GM21786 (cell line): ENCODE results near the gene TTLL12.
"Not testable (repeated sequence)": the region's sequence is repeated elsewhere in the genome, so short reads cannot be mapped to it uniquely, and the experiment has no call there.

Source experiments
- ATAC-seq: cut with Tn5 transposase; IDR thresholded peaks from one replicate; pipeline ENCODE4 v1.9.1; 2021; ENCODE audit not compliant: unreplicated experiment

Gene TTLL12

DNA sequence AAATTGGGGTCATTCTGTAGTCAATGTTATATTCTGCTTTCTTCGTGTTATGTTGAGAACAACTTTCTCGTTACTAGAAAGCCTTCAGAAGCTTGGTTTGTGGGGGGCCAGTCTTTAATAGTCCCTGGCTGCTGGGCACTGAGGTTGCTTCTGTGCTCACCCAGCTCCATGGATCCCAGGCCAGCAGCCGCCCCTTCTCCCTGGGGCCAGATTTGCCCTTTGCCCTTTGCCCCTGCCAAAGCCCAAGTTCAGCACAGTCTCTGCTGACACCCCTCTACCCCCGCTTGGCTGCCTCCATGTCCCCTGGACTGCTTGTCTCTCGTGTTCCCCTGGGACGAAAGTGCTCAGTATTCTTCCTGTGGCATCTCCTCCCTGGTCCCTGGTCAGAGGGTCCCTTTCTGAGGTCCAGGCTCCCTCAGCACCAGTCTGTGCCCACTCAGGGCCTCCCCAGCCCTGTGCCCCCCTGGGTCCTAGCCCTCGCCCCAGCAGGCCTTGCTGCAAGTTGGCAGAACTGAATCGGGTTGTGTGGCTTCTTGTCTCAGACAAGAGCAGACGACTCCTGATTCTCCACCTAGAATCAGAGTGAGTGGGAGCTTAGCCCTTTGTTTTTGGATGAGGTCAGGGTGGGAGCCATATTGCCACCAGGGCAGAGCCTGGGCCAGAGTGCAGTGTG, 28.9 kb downstream of the TTLL12 start:
- no peak for ATAC-seq

DNA sequence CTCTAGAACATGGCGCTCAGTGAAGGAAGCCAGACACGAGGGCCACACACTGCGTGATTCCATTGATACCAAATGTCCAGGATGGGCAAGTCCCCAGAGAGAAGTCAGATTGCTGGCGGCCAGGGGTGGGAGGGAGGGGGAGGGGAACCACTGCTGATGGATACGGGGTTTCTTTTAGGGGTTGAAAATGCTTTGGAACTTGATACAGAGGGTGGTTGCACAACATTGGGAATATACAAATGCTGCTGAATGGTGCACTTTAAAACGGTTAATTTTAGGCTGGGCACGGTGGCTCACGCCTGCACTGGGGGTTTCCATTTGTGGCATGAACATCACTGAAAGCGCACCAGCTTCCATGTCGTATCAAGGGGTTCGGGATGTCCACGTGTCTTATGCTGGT, 30.5 kb downstream of the TTLL12 start:
- ATAC-seq: no peak

DNA sequence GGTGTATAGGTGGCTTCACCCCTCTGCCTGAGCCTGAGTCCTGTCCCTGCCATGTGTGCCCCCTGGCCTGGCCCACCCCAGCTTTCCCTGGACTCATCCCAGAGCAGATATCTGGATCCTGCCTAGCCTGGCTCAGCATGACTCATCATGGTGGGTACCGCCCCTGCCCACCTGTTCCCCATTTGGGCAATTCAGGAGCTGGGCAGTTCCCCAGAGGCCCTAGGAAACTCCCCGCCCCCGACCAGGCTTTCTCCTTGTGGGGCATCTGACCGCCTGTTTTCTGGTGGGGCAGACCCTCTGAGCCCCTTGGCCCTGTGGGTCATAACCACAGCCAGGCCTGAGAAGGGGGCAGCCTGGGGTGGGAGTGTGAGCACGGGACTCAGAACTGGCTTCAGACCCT, 31.1 kb downstream of the TTLL12 start:
- no peak for ATAC-seq

DNA sequence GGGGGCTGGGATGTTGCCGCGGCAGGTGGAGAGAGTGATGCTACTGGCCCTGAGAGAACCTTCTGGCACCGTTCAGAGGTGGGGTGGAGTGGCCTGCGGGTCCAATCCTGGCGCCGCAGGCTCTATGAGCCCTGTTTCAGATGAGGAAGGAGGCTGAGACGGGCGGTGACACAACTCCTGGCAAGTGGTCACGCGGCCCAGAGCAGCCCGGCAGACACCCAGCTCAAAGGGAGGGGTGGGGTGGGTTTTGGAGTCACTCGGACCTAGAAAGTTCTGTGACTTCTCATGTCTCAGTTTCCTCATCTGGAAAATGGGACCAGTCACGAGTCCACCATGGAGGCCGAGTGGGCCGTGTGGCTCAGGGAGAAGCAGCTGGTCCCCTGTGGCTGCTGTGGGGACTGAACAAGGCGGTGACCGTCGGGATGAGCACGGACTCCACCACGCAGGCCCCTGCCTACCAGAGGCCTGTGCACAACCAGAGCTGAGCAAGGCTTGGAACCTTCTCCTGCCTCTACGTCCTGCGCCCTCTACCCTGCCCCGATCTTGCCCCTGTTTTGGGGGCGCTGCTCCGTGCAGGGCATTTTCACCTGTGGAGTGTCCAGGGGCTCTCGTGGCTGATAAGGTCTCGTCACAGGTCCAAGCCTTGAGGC, 31.9 kb downstream of the TTLL12 start:
- ATAC-seq: no peak

DNA sequence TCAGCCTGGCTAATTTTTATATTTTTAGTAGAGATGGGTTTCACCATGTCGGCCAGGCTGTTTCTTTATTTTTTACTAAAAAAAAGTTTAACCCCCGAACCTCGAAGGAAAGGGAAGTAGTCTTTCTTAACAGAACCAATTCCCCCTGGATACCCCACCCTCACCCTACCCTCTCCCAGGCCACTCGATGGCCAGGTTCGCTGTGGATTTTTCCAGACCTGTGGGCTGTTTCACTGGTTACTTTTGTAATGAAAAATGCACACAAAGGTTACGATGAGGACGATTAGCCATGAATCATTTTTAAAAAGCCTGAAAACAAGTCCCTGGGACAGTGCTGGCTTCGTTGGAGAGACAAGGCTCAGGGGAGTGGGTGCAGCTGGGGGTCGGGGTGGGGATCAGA, 33.0 kb downstream of the TTLL12 start:
- no peak for ATAC-seq

DNA sequence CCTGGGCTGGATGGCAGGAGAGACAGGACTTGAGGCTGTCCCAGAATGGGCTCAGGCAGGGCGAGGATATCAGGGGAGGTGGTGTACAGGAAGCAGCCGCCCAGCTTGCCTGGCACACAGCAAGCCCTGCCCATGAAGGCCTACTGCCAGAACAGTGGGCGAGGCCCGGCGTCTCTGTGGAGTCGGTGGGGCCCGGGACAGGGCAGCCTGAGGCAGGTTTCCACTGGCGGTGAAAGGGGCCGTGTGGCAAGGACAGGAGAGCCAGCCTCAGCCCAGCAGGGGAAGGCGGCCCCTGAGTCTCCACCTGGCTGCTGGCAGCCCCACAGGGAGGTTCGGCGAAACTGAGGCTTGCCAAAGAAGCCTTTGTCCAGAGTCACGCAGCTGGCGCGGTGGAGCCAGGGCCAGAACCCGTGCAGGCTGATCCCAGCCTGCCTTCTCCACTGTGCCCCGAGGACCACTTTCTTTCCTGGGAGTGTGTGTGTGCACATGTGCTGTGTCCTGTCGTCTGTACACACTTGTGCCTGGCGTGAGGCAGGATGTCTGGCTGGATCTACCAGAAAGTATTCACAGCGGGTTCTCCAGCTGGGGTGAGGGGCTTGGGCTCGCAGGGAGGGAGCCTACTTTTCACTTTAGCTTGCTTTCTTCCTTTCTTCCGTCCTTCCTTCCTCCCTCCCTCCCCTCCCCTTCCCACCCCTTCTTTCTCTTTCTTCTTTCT, 34.4 kb downstream of the TTLL12 start:
- ATAC-seq: no peak

DNA sequence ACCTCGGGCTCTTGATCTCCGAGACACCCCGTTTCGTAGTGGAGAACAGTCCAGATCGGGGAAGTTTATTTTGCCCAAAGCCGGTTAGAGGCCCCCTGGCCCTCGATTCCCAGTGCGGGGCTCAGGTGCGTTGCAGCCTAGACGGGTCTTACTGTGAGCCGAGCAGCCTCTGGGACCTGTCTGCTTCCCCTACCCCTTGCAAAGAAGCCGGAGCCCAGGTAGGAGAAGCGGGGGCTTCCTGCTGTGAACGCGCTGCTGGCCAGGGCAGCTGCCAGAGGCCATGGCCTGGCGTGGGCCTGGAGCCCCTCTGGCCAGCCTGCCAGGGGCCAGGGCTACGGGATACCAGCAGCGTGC, 35.0 kb downstream of the TTLL12 start:
- no peak for ATAC-seq

DNA sequence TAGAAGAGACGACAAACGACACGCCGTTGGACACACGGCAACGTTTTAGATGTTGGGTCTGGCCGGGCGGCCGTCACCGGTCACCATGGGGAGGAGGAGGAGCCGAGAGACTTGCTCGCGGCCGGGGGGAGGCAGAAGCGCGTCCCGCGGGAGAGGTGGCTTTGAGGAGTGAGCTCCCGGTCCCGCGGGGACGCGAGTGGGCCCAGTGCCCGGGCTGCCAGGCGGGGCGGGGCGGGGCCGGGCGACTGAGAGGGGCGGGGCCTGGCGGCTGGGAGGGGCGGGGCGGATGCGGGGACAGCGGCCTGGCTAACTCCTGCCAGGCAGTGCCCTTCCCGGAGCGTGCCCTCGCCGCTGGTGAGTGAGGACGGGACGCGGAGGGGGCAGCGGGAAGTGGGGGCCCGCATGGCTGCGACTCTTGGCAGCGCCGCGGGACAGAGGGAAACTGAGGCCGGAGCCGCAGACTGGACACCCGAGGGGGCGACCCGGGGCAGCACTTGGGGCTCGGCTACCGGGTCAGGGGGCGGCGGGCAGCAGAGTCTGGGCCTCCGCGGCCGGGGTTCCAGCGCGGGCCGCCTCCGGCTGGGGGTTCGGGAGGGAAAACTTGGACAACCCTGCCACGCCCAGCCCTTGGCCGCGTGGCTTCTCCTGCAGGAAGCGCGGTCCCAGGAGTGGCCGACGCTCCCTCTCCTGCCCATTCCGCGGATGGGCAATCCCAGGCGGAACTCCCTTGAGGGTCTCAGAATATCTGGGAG, 35.5 kb downstream of the TTLL12 start, which contains the start of gene TSPO:
Gene TSPO (plus strand): TSS at position 309 of the 752 bp plus-strand sequence. CDS start 7,680 bp downstream, outside the sequence.
- no peak for ATAC-seq

DNA sequence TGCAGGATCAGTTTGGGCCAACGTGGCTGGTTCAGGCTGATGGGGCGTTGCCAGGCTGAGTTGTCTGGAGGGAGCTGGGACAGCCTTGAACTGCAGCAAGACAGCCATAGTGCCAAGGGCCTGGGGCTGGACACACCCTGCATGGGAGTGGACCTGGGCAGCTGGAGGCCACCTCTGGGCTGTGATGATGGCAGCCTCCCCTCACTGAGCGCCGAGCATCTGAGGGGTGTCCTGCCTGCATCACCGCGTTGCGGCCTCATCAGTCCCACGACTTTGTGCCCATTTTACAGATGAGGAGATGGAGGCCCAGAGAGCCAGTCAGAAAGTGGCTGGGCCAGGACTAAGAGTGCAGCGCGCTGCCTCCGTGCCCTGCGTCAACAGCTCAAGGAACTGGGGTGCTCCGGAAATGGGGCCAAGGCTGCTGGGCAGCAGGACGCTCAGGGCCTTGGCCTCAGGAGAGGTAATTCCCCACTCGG, 36.2 kb downstream of the TTLL12 start:
- ATAC-seq: no peak

DNA sequence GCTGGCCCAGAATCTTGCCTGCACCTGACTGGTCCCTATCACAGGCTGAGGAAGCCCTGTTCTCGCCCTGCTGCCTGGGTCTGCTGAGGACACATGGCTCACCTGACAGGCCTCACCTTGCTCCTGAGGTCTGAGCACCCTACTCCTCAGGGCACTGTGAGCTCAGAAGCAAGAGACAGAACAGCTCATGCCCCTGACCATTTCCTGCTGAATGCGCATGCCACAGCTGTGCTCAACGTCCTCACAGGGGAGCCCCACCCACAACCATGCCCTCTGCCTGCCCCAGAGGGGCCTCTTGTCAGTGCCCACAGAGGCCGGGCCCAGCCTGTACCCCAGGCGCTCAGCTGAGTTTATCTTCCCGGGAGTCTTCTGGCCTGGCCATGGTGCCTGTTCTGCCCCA, 38.4 kb downstream of the TTLL12 start:
- ATAC-seq: no peak

DNA sequence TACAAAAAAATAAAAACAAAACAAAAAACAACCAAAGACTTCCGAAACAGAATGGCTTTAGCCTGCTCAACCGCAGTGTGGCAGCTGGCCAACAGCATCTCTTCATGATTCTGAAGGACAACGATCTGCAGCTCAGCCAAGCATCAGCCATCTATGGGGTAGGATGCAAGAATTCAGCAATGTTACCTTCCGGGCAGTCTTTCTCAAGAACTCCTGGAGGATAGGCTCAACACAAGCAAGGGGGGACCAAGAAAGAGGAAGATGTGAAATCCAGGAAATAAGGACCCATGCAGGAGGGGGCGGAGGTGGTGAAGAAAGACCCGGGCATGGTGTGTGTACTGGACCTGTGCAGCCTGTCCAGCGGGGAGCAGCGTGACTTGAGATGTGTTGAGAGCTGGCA, 39.1 kb downstream of the TTLL12 start:
- ATAC-seq: no peak

DNA sequence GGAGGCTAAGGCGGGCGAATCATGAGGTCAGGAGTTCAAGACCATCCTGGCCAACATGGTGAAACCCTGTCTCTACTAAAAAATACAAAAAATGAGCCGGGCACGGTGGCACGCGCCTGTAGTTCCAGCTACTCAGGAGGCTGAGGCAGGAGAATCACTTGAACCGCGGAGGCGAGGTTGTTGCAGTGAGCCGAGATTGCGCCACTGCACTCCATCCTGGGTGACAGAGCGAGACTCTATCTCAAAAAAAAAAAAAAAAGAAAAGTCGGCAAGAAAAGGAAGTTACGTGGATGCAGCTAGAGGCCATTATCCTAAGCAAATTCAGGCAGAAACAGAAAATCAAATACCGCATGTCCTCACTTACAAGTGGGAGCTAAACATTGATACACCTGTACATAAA, 40.6 kb downstream of the TTLL12 start:
- ATAC-seq: not testable (repeated sequence)

DNA sequence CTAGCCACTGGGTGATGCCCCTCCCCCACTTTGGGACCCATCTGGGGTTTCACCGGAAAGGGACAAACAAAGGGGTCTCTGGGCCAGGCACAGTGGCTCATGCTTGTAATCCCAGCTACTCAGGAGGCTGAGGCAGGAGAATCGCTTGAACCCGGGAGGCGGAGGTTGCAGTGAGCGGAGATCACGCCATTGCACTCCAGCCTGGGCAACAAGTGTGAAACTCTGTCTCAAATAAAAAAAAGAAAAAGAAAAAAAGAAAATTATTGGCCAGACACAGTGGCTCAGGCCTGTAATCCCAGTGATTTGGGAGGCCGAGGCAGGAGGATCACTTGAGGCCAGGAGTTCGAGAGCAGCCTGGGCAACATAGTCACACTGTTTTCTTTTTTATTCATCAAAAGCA, 41.6 kb downstream of the TTLL12 start:
- ATAC-seq: not testable (repeated sequence)

DNA sequence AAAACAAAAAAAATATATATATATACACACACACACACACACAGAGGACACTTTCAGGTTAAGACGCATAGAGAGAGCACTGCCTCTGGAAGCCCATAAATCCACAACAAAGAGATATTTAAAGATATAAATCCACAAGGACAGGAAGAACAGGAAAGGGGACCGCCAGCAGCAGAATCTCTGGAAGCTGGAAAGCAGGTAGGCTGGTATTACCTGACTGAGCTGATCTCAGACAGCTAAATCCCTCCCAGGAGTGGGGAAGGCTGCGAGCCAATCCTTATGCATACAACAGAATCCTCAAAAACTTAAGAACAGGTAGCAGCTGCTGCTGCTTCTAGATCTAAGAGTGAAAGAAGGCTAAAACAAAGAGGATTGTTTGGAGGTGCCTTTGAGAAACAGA, 42.0 kb downstream of the TTLL12 start:
- no peak for ATAC-seq

DNA sequence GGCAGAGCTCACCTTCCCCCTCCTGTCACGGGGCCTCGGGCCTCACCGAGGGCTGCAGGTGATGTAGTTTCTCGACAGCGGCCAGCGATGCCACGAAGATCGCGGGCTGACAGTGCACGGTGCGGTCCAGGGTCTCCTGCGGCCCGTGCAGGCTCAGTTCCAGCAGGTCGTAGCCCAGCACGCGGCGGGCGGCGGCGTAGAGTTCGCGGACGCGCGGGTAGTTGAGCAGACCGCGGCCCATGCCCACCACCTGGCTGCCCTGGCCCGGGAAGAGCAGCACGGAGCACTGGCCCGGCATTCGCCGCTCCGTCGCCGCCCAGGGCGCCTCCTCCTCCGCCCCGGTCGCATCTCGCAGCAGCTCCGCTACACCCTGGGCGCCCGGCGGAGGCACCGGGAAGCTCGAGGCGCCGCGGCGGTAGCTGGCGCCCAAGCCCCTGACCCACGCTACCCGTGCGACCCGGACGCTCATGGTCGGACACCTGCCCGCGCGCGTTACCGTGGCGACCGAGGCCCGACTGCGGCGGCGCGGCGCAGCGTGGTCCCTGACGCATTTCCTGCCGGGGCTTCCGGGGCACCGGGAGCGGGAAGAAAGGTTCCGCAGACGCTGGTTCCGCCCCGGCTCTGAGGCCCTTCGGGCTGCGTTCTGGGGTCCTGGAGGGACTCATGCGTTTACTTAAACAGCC, 43.9 kb downstream of the TTLL12 start, which contains the start of gene MCAT:
Gene MCAT (minus strand): TSS at position 519 of the 683 bp plus-strand sequence. CDS start 50 bp downstream, at position 469.
- ATAC-seq: peak; percentile 79

DNA sequence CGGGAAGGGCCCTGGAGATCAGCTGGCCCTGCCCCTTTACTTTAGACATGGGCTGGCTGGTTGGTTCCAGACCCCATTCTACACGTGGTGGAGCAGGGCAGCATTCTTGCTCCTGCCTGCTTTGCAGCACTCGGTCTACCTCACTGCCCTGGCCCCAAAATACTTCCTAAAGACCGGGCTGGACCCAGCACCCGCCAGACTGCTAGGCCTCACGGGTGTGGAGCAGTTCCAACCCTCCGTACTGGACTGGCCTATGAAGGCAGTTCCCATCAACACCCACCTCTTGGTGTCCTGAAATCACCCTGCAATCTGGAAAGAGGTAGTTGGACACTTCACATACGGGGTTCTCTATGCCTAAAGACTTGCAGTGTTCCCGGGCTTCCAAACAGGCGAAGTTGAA, 50.1 kb downstream of the TTLL12 start:
- no peak for ATAC-seq

DNA sequence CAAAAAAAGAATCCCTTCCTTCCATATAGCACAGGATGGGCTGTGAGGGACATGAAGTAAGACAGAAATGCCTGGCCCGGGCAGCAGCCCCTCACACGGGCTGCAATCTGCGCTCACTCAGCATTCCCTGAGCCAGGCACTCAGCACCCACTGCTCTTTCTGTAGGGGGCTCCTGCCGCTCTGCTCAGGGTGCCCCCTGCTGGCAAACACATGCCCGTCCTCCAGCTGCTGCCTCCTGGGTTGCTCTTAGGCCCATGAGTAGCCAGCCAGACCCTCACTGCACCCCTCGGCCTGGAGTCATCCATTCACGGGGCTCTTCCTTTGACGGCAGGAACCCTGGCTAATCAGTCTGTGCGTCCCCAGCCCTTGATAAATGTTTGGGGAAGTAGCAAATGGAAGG, 50.7 kb downstream of the TTLL12 start:
- ATAC-seq: no peak

DNA sequence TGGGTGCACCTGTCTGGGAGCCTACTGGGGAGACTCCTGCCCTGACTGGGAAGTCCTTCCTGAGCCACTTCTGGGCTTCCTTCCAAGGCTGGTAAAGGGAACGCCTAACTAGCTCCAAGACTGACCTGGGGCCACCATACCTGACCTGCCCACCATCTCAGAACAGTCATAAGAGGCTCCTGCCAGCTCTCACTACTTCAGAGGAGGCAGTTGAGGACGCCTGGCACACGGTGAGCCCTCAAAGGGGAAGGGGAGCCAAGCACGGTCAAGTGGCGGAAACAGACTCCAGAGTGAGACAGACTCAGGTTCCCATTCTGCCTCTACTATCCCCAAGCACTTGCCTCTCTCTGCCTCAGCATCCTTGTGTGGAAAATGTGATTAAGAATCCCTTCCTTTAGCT, 51.4 kb downstream of the TTLL12 start:
- no peak for ATAC-seq

DNA sequence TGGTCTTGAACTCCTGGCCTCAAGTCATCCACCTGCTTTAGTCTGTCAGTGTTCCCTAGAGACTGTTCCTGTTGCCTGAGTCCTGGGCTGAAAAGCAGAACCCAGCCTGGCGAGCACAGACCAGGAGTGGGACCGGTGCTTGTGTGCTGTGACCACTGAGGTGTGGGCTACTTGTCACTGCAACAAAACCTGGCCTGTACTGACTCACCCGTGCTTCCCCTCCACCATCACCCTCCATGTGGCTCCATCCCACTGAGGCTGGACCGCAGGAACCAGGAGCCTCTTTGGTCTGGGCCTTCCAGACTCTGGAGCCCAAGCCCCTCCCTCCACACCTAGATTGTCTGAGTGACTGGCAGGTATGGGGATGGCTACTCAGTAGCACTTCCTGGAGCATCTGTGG, 52.4 kb downstream of the TTLL12 start:
- no peak for ATAC-seq

DNA sequence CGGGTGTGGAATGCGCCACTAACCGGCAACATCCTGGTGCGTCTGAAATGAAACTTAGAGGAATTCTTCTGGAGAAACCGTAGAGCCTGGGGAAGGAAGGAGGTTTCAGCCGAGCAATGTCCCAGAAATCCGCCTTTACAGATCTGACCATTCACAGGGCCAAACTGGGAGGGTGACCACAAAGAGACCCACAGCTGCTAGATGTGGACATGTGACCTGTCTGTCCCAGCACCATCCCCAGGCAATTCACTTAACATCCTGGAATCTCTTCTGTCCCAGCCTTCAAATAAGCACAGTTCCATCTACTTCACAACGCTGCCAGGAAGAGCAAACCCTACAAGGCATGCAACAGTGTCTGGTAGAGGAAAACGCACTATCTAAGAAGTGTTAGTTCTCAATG, 53.5 kb downstream of the TTLL12 start:
- no peak for ATAC-seq
